MM.1S (cell line): ENCODE data around the gene TMPRSS13.

Experiments
- DNase-seq: peaks from one replicate; pipeline ENCODE4 v3.0.0-alpha.2; 2015
- H2AFZ ChIP-seq: fragments of 300-600 bp; sonication (generic); 2 replicates; pipeline ENCODE4 v1.6.0; 2016; ENCODE audit warnings: antibody characterized with exemption, low read length
- H3F3A ChIP-seq: fragments of 300-600 bp; sonication (generic); 2 replicates; pipeline ENCODE4 v1.6.1; 2016; ENCODE audit warnings: mild to moderate bottlenecking, antibody characterized with exemption, low read length, moderate library complexity, mixed read lengths; ENCODE audit not compliant: insufficient read depth
- H3K27ac ChIP-seq: fragments of 300-600 bp; sonication (generic); 2 replicates; pipeline ENCODE4 v1.5.1; 2016; ENCODE audit warnings: mild to moderate bottlenecking, low read length
- H3K27me3 ChIP-seq: fragments of 300-600 bp; sonication (generic); replicated peaks from 2 replicates; pipeline ENCODE4 v1.6.0; 2016; ENCODE audit warnings: low read length; ENCODE audit not compliant: insufficient read depth
- H3K36me3 ChIP-seq: fragments of 300-600 bp; sonication (generic); replicated peaks from 2 replicates; pipeline ENCODE4 v1.6.1; 2016; ENCODE audit warnings: mild to moderate bottlenecking, low read length, mixed read lengths; ENCODE audit not compliant: insufficient read depth
- H3K4me1 ChIP-seq: fragments of 300-600 bp; sonication (generic); 2 replicates; pipeline ENCODE4 v1.6.1; 2016; ENCODE audit warnings: low read length, mixed read lengths
- H3K4me2 ChIP-seq: fragments of 300-600 bp; sonication (generic); 2 replicates; pipeline ENCODE4 v1.6.0; 2016; ENCODE audit warnings: low read depth, low read length
- H3K4me3 ChIP-seq: fragments of 300-600 bp; sonication (generic); 2 replicates; pipeline ENCODE4 v1.5.1; 2016; ENCODE audit warnings: low read length, mixed read lengths
- H3K79me2 ChIP-seq: fragments of 300-600 bp; sonication (generic); 2 replicates; pipeline ENCODE4 v1.6.1; 2016; ENCODE audit warnings: mixed run types, low read length, mixed read lengths
- H3K9ac ChIP-seq: fragments of 300-600 bp; sonication (generic); 2 replicates; pipeline ENCODE4 v1.6.1; 2016; ENCODE audit warnings: low read length, mixed read lengths
- H3K9me2 ChIP-seq: fragments of 300-600 bp; sonication (generic); replicated peaks from 2 replicates; pipeline ENCODE4 v1.6.1; 2016; ENCODE audit warnings: mild to moderate bottlenecking, low read length, mixed read lengths; ENCODE audit not compliant: insufficient read depth
- H3K9me3 ChIP-seq: fragments of 300-600 bp; sonication (generic); replicated peaks from 2 replicates; pipeline ENCODE4 v1.6.1; 2016; ENCODE audit warnings: mild to moderate bottlenecking, low read length, mixed read lengths; ENCODE audit not compliant: insufficient read depth
- H4K20me1 ChIP-seq: fragments of 300-600 bp; sonication (generic); 2 replicates; pipeline ENCODE4 v1.6.1; 2016; ENCODE audit warnings: mild to moderate bottlenecking, low read length, moderate library complexity, mixed read lengths; ENCODE audit not compliant: insufficient read depth
- CTCF ChIP-seq: fragments of 300-600 bp; sonication (generic); IDR thresholded peaks from 2 replicates; pipeline ENCODE4 v1.5.1; 2016; ENCODE audit warnings: antibody characterized with exemption, low read length, mixed read lengths
- EZH2 ChIP-seq: fragments of 300-600 bp; sonication (generic); optimal IDR thresholded peaks from 2 replicates; pipeline ENCODE3; 2017; ENCODE audit warnings: low read depth, mild to moderate bottlenecking, antibody characterized with exemption, low read length, mixed read lengths
- EZH2phosphoT487 ChIP-seq: fragments of 300-600 bp; sonication (generic); IDR thresholded peaks from 2 replicates; pipeline ENCODE4 v1.6.1; 2018; ENCODE audit warnings: antibody characterized with exemption, low read length

TMPRSS13 gene

GRCh38 chr11:117876059-117876340, 53.2 kb downstream of the TMPRSS13 start:
- no peaks in the 10 kb centered on the region for H3F3A ChIP-seq
- H3K4me1 ChIP-seq: peaks cover 7% of the 10 kb centered on the region; the same call in 1 of the 2 replicates
- peaks cover 98% of the 10 kb centered on the region for H3K27me3 ChIP-seq
- no peaks in the 10 kb centered on the region for H3K9me2 ChIP-seq
- H3K4me2 ChIP-seq: no peak overlapping the region
- no peak overlapping the region for H3K9ac ChIP-seq
- H2AFZ ChIP-seq: no peak overlapping the region
- H3K4me3 ChIP-seq: no peak overlapping the region
- H3K27ac ChIP-seq: no peak overlapping the region
- H3K9me3 ChIP-seq: no peaks in the 10 kb centered on the region
- H3K79me2 ChIP-seq: no peaks in the 10 kb centered on the region
- no peak for TF ChIP-seq CTCF
- no peak for TF ChIP-seq EZH2phosphoT487
- TF ChIP-seq EZH2: no peak
- DNase-seq: no peak
- H4K20me1 ChIP-seq: peaks cover 3% of the 10 kb centered on the region; the same call in 1 of the 2 replicates
- no peaks in the 10 kb centered on the region for H3K36me3 ChIP-seq

- no peaks in the 10 kb centered on the region for H3F3A ChIP-seq
- H3K36me3 ChIP-seq: no peaks in the 10 kb centered on the region
- H3K4me1 ChIP-seq: peaks cover 7% of the 10 kb centered on the region; the same call in 1 of the 2 replicates
- peaks cover 3% of the 10 kb centered on the region; the same call in 1 of the 2 replicates for H4K20me1 ChIP-seq
- no peak overlapping the region for H3K4me2 ChIP-seq
- no peak overlapping the region for H2AFZ ChIP-seq
- H3K4me3 ChIP-seq: no peak overlapping the region
- H3K9me3 ChIP-seq: no peaks in the 10 kb centered on the region
- no peak for TF ChIP-seq EZH2
- TF ChIP-seq EZH2phosphoT487: no peak
- TF ChIP-seq CTCF: no peak
- no peak overlapping the region for H3K27ac ChIP-seq
- H3K27me3 ChIP-seq: peaks cover 93% of the 10 kb centered on the region
- no peaks in the 10 kb centered on the region for H3K9me2 ChIP-seq
- no peak for DNase-seq
- no peak overlapping the region for H3K9ac ChIP-seq
- no peaks in the 10 kb centered on the region for H3K79me2 ChIP-seq
Observed at GRCh38 chr11:117875382-117876058, 53.7 kb downstream of the TMPRSS13 start.

GRCh38 chr11:117874910-117875381, 54.3 kb downstream of the TMPRSS13 start:
- Histone ChIP-seq H3K9ac (no peak overlapping the region), H4K20me1 (peaks cover 3% of the 10 kb centered on the region; the same call in 1 of the 2 replicates), H3K9me3 (no peaks in the 10 kb centered on the region), H3K9me2 (no peaks in the 10 kb centered on the region), H3K4me2 (no peak overlapping the region), H3K27me3 (peaks cover 87% of the 10 kb centered on the region), H2AFZ (no peak overlapping the region), H3K79me2 (no peaks in the 10 kb centered on the region), H3F3A (no peaks in the 10 kb centered on the region), H3K4me3 (no peak overlapping the region), H3K36me3 (no peaks in the 10 kb centered on the region), H3K4me1 (peaks cover 7% of the 10 kb centered on the region; the same call in 1 of the 2 replicates), H3K27ac (no peak overlapping the region)
- no peak for DNase-seq
- TF ChIP-seq EZH2phosphoT487: no peak
- no peak for TF ChIP-seq CTCF
- no peak for TF ChIP-seq EZH2
